CD8-positive, alpha-beta memory T cell (primary cell): ENCODE measurements around the gene SLC35B4. TPM values are rescaled to one million over a fixed set of nuclear protein-coding genes. Genes with fewer than 3 reads are reported as not detected.

Experiments used
- CTCF ChIA-PET: fragments of 350-600 bp; sonication (Branson Sonifier 250); formaldehyde crosslinking; loops from one replicate; lab custom pipeline; 2021; ENCODE audit warnings: antibody characterized with exemption; lab: Charles Lee
- POLR2A ChIA-PET: fragments of 350-600 bp; sonication (Branson Sonifier 250); formaldehyde crosslinking; loops from one replicate; lab custom pipeline; 2021; ENCODE audit warnings: antibody characterized with exemption; lab: Charles Lee
- DNase-seq, 5 donors: peaks; one replicate each; pipeline versions ENCODE4 v3.0.0 to v3.0.0-alpha.2; 2020 to 2022; ENCODE audit warnings: mixed read lengths in 1 of 5
- H3K27ac ChIP-seq: one replicate; pipeline ENCODE4 v1.7.0; 2013; ENCODE audit warnings: low read depth, mild to moderate bottlenecking, low read length, moderate library complexity
- H3K27me3 ChIP-seq: 2 replicates; pipeline ENCODE4 v1.7.0; 2013; ENCODE audit warnings: low read length, mild to moderate bottlenecking; ENCODE audit not compliant: insufficient read depth, poor library complexity, severe bottlenecking
- H3K36me3 ChIP-seq: 2 replicates; pipeline ENCODE4 v1.7.0; 2013; ENCODE audit warnings: mild to moderate bottlenecking, low read length, moderate library complexity; ENCODE audit not compliant: insufficient read depth
- H3K4me1 ChIP-seq: 2 replicates; pipeline ENCODE4 v1.7.0; 2013; ENCODE audit warnings: mild to moderate bottlenecking, low read length, moderate library complexity; ENCODE audit not compliant: insufficient read depth
- H3K4me3 ChIP-seq: 2 replicates; pipeline ENCODE4 v1.7.0; 2013; ENCODE audit warnings: mild to moderate bottlenecking, low read length
- H3K9me3 ChIP-seq: 2 replicates; pipeline ENCODE4 v1.7.0; 2013; ENCODE audit warnings: mild to moderate bottlenecking, low read length
- H3K27ac Mint-ChIP-seq, 8 donors: one replicate each; pipeline ENCODE4 v1.8.0; 2020 to 2021; ENCODE audit warnings: mixed read lengths in 8 of 8, mild to moderate bottlenecking in 6 of 8, inconsistent platforms in 3 of 8, moderate library complexity in 3 of 8
- H3K27me3 Mint-ChIP-seq, 2 donors: one replicate each; pipeline ENCODE4 v1.8.0; 2020 to 2021; ENCODE audit warnings: mixed read lengths in 2 of 2, mild to moderate bottlenecking in 1 of 2, moderate library complexity in 1 of 2
- H3K36me3 Mint-ChIP-seq, 3 donors: one replicate each; pipeline ENCODE4 v1.8.0; 2020 to 2021; ENCODE audit warnings: mixed read lengths in 3 of 3, inconsistent platforms in 1 of 3, mild to moderate bottlenecking in 1 of 3
- H3K4me1 Mint-ChIP-seq, 3 donors: one replicate each; pipeline ENCODE4 v1.8.0; 2020 to 2021; ENCODE audit warnings: mixed read lengths in 3 of 3, inconsistent platforms in 1 of 3, mild to moderate bottlenecking in 1 of 3
- H3K4me3 Mint-ChIP-seq, 7 donors: one replicate each; pipeline ENCODE4 v1.8.0; 2020 to 2021; ENCODE audit warnings: mixed read lengths in 7 of 7, mild to moderate bottlenecking in 6 of 7, moderate library complexity in 4 of 7, inconsistent platforms in 2 of 7
- H3K9me3 Mint-ChIP-seq, 5 donors: one replicate each; pipeline ENCODE4 v1.8.0; 2020 to 2022; ENCODE audit warnings: mixed read lengths in 5 of 5, mild to moderate bottlenecking in 3 of 5, moderate library complexity in 2 of 5, inconsistent platforms in 1 of 5
- polyA plus RNA-seq: library from polyadenylated mRNA; unstranded; fragments of 300-500 nt; fragmentation: Illumina TruSeq; gene quantifications from one replicate; pipeline ENCODE4 v1.2.3, GENCODE V29; 2021
- total RNA-seq, 2 experiments: library from RNA; stranded (reverse); gene quantifications; one replicate each; pipeline ENCODE4 v1.2.3, GENCODE V29; 2021

SLC35B4 gene
- total and polyA plus RNA-seq, 3 experiments from 2014 or later, result 18.6 to 20.5 (median 20.3) TPM

GRCh38 chr7:134330974-134331373, 14.2 kb upstream of the SLC35B4 start:
- H3K27me3 Mint-ChIP-seq, result peaks cover 18 to 43% of the 10 kb centered on the region in 2 donors
- no peaks in the 10 kb centered on the region for H3K9me3 Mint-ChIP-seq
- Histone ChIP-seq H3K27me3 (peaks cover 4% of the 10 kb centered on the region), H3K4me1 (no peaks in the 10 kb centered on the region), H3K9me3 (no peaks in the 10 kb centered on the region), H3K4me3 (no peak overlapping the region), H3K36me3 (no peaks in the 10 kb centered on the region), H3K27ac (no peak overlapping the region)
- DNase-seq, result no peak
- H3K4me1 Mint-ChIP-seq, result peaks cover 0 to 8% (median 5%) of the 10 kb centered on the region in 3 donors
- no peaks in the 10 kb centered on the region for H3K36me3 Mint-ChIP-seq
- CTCF ChIA-PET, result no interaction called here
- H3K4me3 Mint-ChIP-seq, result no peak overlapping the region
- H3K27ac Mint-ChIP-seq, result no peak overlapping the region
- POLR2A ChIA-PET, result no interaction called here

- H3K27ac ChIP-seq, result no peak overlapping the region
- H3K4me1 Mint-ChIP-seq, result peaks cover 0 to 8% (median 5%) of the 10 kb centered on the region in 3 donors
- H3K36me3 Mint-ChIP-seq, result no peaks in the 10 kb centered on the region
- no peak overlapping the region for H3K27ac Mint-ChIP-seq
- POLR2A ChIA-PET, result no interaction called here
- H3K4me1 ChIP-seq, result no peaks in the 10 kb centered on the region
- no peak overlapping the region for H3K4me3 Mint-ChIP-seq
- H3K27me3 ChIP-seq, result peaks cover 4% of the 10 kb centered on the region
- no peak for DNase-seq
- H3K27me3 Mint-ChIP-seq, result peaks cover 13 to 41% of the 10 kb centered on the region in 2 donors
- CTCF ChIA-PET, result interaction anchor here (1.3 kb wide), 1 partner anchor 12 kb away, joined by 3 read pairs; the partner anchor contains the start of gene SLC35B4
- no peaks in the 10 kb centered on the region for H3K36me3 ChIP-seq
- H3K9me3 ChIP-seq, result no peaks in the 10 kb centered on the region
- H3K4me3 ChIP-seq, result no peak overlapping the region
- no peaks in the 10 kb centered on the region for H3K9me3 Mint-ChIP-seq
These were observed 13.1 kb upstream of the SLC35B4 start for GRCh38 chr7:134329614-134330346.

GRCh38 chr7:134328900-134329299, 12.2 kb upstream of the SLC35B4 start:
- ChIA-PET POLR2A (no interaction called here), CTCF (no interaction called here)
- Mint-ChIP-seq H3K4me1 (peaks cover 0 to 8% (median 5%) of the 10 kb centered on the region in 3 donors), H3K9me3 (no peaks in the 10 kb centered on the region), H3K36me3 (no peaks in the 10 kb centered on the region), H3K27me3 (peaks cover 13 to 41% of the 10 kb centered on the region in 2 donors), H3K27ac (no peak overlapping the region), H3K4me3 (no peak overlapping the region)
- H3K4me1 ChIP-seq, result no peaks in the 10 kb centered on the region
- no peak for DNase-seq
- H3K9me3 ChIP-seq, result no peaks in the 10 kb centered on the region
- H3K27ac ChIP-seq, result no peak overlapping the region
- H3K36me3 ChIP-seq, result no peaks in the 10 kb centered on the region
- H3K27me3 ChIP-seq, result peaks cover 4% of the 10 kb centered on the region
- no peak overlapping the region for H3K4me3 ChIP-seq

GRCh38 chr7:134327896-134328295, 11.2 kb upstream of the SLC35B4 start:
- H3K27me3 Mint-ChIP-seq, result peaks cover 13 to 38% of the 10 kb centered on the region in 2 donors
- Histone ChIP-seq H3K36me3 (no peaks in the 10 kb centered on the region), H3K9me3 (no peaks in the 10 kb centered on the region), H3K4me3 (no peak overlapping the region), H3K4me1 (no peaks in the 10 kb centered on the region), H3K27me3 (peaks cover 4% of the 10 kb centered on the region), H3K27ac (no peak overlapping the region)
- no peak overlapping the region for H3K4me3 Mint-ChIP-seq
- DNase-seq, result peak; percentile 28 to 73 (median 44)
- peak overlapping the region in 1 of 8 donors; percentile 48 for H3K27ac Mint-ChIP-seq
- POLR2A ChIA-PET, result no interaction called here
- H3K36me3 Mint-ChIP-seq, result no peaks in the 10 kb centered on the region
- CTCF ChIA-PET, result no interaction called here
- peaks cover 0 to 8% (median 5%) of the 10 kb centered on the region in 3 donors for H3K4me1 Mint-ChIP-seq
- no peaks in the 10 kb centered on the region for H3K9me3 Mint-ChIP-seq

GRCh38 chr7:134324107-134324506, 7.4 kb upstream of the SLC35B4 start:
- Mint-ChIP-seq H3K36me3 (no peaks in the 10 kb centered on the region), H3K9me3 (no peaks in the 10 kb centered on the region), H3K4me3 (no peak overlapping the region), H3K27ac (no peak overlapping the region), H3K27me3 (peaks cover 5 to 32% of the 10 kb centered on the region in 2 donors), H3K4me1 (peaks cover 0 to 8% (median 5%) of the 10 kb centered on the region in 3 donors)
- ChIA-PET CTCF (no interaction called here), POLR2A (no interaction called here)
- no peaks in the 10 kb centered on the region for H3K4me1 ChIP-seq
- H3K9me3 ChIP-seq, result no peaks in the 10 kb centered on the region
- H3K27ac ChIP-seq, result no peak overlapping the region
- H3K4me3 ChIP-seq, result no peak overlapping the region
- no peak for DNase-seq
- no peaks in the 10 kb centered on the region for H3K36me3 ChIP-seq
- no peaks in the 10 kb centered on the region for H3K27me3 ChIP-seq

- POLR2A ChIA-PET, result no interaction called here
- Mint-ChIP-seq H3K27me3 (peaks cover 3 to 17% of the 10 kb centered on the region in 2 donors), H3K9me3 (no peaks in the 10 kb centered on the region), H3K27ac (peak overlapping the region in 1 of 8 donors; percentile 4), H3K4me1 (peaks cover 18 to 19% (median 18%) of the 10 kb centered on the region in 3 donors), H3K36me3 (peaks cover 0 to 8% (median 0%) of the 10 kb centered on the region in 3 donors), H3K4me3 (no peak overlapping the region)
- H3K27me3 ChIP-seq, result no peaks in the 10 kb centered on the region
- no peak overlapping the region for H3K27ac ChIP-seq
- no peak overlapping the region for H3K4me3 ChIP-seq
- no peaks in the 10 kb centered on the region for H3K36me3 ChIP-seq
- CTCF ChIA-PET, result no interaction called here
- no peak for DNase-seq
- H3K4me1 ChIP-seq, result peaks cover 11% of the 10 kb centered on the region
- H3K9me3 ChIP-seq, result no peaks in the 10 kb centered on the region
These were observed 3.5 kb upstream of the SLC35B4 start for GRCh38 chr7:134320201-134320600.

- Histone ChIP-seq H3K27me3 (no peaks in the 10 kb centered on the region), H3K36me3 (no peaks in the 10 kb centered on the region), H3K27ac (no peak overlapping the region), H3K4me3 (no peak overlapping the region), H3K9me3 (no peaks in the 10 kb centered on the region), H3K4me1 (peaks cover 11% of the 10 kb centered on the region)
- Mint-ChIP-seq H3K9me3 (no peaks in the 10 kb centered on the region), H3K27me3 (peaks cover 1 to 11% of the 10 kb centered on the region in 2 donors), H3K4me3 (peak overlapping the region in 1 of 7 donors; percentile 46), H3K27ac (no peak overlapping the region), H3K4me1 (peaks cover 23 to 24% (median 23%) of the 10 kb centered on the region in 3 donors), H3K36me3 (peaks cover 0 to 8% (median 0%) of the 10 kb centered on the region in 3 donors)
- POLR2A ChIA-PET, result no interaction called here
- CTCF ChIA-PET, result interaction anchor here (2.7 kb wide), 1 partner anchor 39 kb away, joined by 11 read pairs; no protein-coding TSS in a partner anchor
- no peak for DNase-seq
These were observed 1.7 kb upstream of the SLC35B4 start for GRCh38 chr7:134318443-134318842.

GRCh38 chr7:134317434-134317833, 704 bp upstream of the SLC35B4 start:
- ChIA-PET POLR2A (interaction anchor here (1.2 to 1.4 kb wide), 4 partner anchors 141 to 1235 kb away, joined by 3 to 4 read pairs (median 4); partner anchors contain the start of genes BPGM, CHCHD3 and LRGUK), CTCF (interaction anchor here (0.9 to 2.7 kb wide), 5 partner anchors 8 to 1737 kb away, joined by 3 to 11 read pairs (median 3); no protein-coding TSS in a partner anchor)
- no peak overlapping the region for H3K27ac ChIP-seq
- H3K27me3 Mint-ChIP-seq, result peaks cover 1 to 4% of the 10 kb centered on the region in 2 donors
- peak overlapping the region in 7 of 8 donors; percentile 7 to 93 (median 83) for H3K27ac Mint-ChIP-seq
- H3K4me1 ChIP-seq, result peaks cover 11% of the 10 kb centered on the region
- H3K4me3 Mint-ChIP-seq, result peak overlapping the region; percentile 92 to 98 (median 95)
- peak overlapping the region; percentile 85 for H3K4me3 ChIP-seq
- no peaks in the 10 kb centered on the region for H3K9me3 Mint-ChIP-seq
- peaks cover 0 to 8% (median 0%) of the 10 kb centered on the region in 3 donors for H3K36me3 Mint-ChIP-seq
- no peaks in the 10 kb centered on the region for H3K9me3 ChIP-seq
- H3K27me3 ChIP-seq, result no peaks in the 10 kb centered on the region
- no peaks in the 10 kb centered on the region for H3K36me3 ChIP-seq
- no peak for DNase-seq
- H3K4me1 Mint-ChIP-seq, result peaks cover 23 to 24% (median 23%) of the 10 kb centered on the region in 3 donors
